Endothelial cell of umbilical vein (primary cell): ENCODE measurements around the gene SORCS2. TPM values are rescaled to one million over a fixed set of nuclear protein-coding genes. Genes with fewer than 3 reads are reported as not detected.

ENCODE experiments used
- BruUV-seq: library from RNA; stranded (reverse); fragments of 400-500 nt; replicated peaks from 2 replicates; lab custom pipeline; 2021; lab: Mats Ljungman, UMichigan
- CTCF ChIA-PET: fragments of 300-600, 350-600 bp; sonication (Branson Sonifier 250); formaldehyde crosslinking; loops from one replicate; lab custom pipeline; 2021; ENCODE audit warnings: antibody characterized with exemption, inconsistent platforms; lab: Charles Lee
- POLR2A ChIA-PET: fragments of 300-600, 350-600 bp; sonication (Branson Sonifier 250); formaldehyde crosslinking; loops from one replicate; lab custom pipeline; 2021; ENCODE audit warnings: antibody characterized with exemption, inconsistent platforms; lab: Charles Lee
- DNase-seq: peaks from one replicate; pipeline ENCODE4 v3.0.0-alpha.2; 2011; ENCODE audit warnings: low read depth, low spot score
- FAIRE-seq: peaks from 2 replicates; lab custom pipeline; 2011; peaks lifted over from hg19 to GRCh38; lab: Jason Lieb, UNC
- H2AFZ ChIP-seq: 2 replicates; pipeline ENCODE4 v1.6.0; 2012; ENCODE audit warnings: low read depth, low read length, control low read depth, inconsistent platforms
- H3K27ac ChIP-seq: 2 replicates; pipeline ENCODE4 v1.5.1; 2011; ENCODE audit warnings: low read depth, mild to moderate bottlenecking, control low read depth, low read length, moderate library complexity; ENCODE audit not compliant: insufficient read depth
- H3K27me3 ChIP-seq, 2 experiments: 2 replicates each; pipeline versions ENCODE4 v1.6.0 to v1.6.1; 2011; ENCODE audit warnings: low read length in 2 of 2, mixed read lengths in 1 of 2; ENCODE audit not compliant: control insufficient read depth in 2 of 2, insufficient read depth in 2 of 2
- H3K36me3 ChIP-seq, 2 experiments: 2 replicates in 1 of 2; 3 replicates in 1 of 2; pipeline ENCODE4 v1.5.1; 2011; ENCODE audit warnings: low read length in 2 of 2, mild to moderate bottlenecking in 1 of 2, moderate library complexity in 1 of 2; ENCODE audit not compliant: control insufficient read depth in 2 of 2, insufficient read depth in 2 of 2; ENCODE audit errors: extremely low read depth in 1 of 2
- H3K4me1 ChIP-seq: 3 replicates; pipeline ENCODE4 v1.5.1; 2011; ENCODE audit warnings: mild to moderate bottlenecking, low read length; ENCODE audit not compliant: control insufficient read depth, insufficient read depth; ENCODE audit errors: extremely low read depth
- H3K4me2 ChIP-seq: 2 replicates; pipeline ENCODE4 v1.6.1; 2011; ENCODE audit warnings: low read length, control low read depth, mixed read lengths; ENCODE audit not compliant: insufficient read depth
- H3K4me3 ChIP-seq, 3 experiments: fragments of 200-600 bp in 1 of 3; sonication (generic), shearing (Covaris generic) in 1 of 3; replicated peaks in 1 of 3; 2 replicates each; pipeline ENCODE4 v1.5.1; 2011 to 2016; ENCODE audit warnings: control low read depth in 3 of 3, low read length in 3 of 3, mild to moderate bottlenecking in 2 of 3, inconsistent platforms in 1 of 3, low read depth in 1 of 3, moderate library complexity in 1 of 3; ENCODE audit not compliant: insufficient read depth in 1 of 3
- H3K79me2 ChIP-seq: 2 replicates; pipeline ENCODE4 v1.6.0; 2012; ENCODE audit warnings: low read length, inconsistent platforms; ENCODE audit not compliant: control insufficient read depth, insufficient read depth
- H3K9ac ChIP-seq: replicated peaks from 2 replicates; pipeline ENCODE3; 2011; ENCODE audit warnings: low read length, control low read depth; ENCODE audit not compliant: insufficient read depth; ENCODE audit errors: extremely low read depth
- H3K9me1 ChIP-seq: replicated peaks from 3 replicates; pipeline ENCODE4 v1.6.0; 2011; ENCODE audit warnings: mild to moderate bottlenecking, low read length; ENCODE audit not compliant: control insufficient read depth, insufficient read depth; ENCODE audit errors: extremely low read depth
- H3K9me3 ChIP-seq: replicated peaks from 2 replicates; pipeline ENCODE4 v1.5.1; 2012; ENCODE audit warnings: low read length, inconsistent platforms; ENCODE audit not compliant: control insufficient read depth, insufficient read depth
- H4K20me1 ChIP-seq: replicated peaks from 2 replicates; pipeline ENCODE3; 2011; ENCODE audit warnings: mild to moderate bottlenecking, low read length; ENCODE audit not compliant: control insufficient read depth, insufficient read depth; ENCODE audit errors: extremely low read depth
- CTCF ChIP-seq, 2 donors: IDR thresholded peaks; 1 replicate in 1 of 2; 2 replicates in 1 of 2; pipeline ENCODE4 v1.5.1; 2011; ENCODE audit warnings: low read length in 2 of 2, mild to moderate bottlenecking in 2 of 2, moderate library complexity in 2 of 2, control low read depth in 1 of 2, inconsistent platforms in 1 of 2, low read depth in 1 of 2; ENCODE audit not compliant: insufficient read depth in 1 of 2; ENCODE audit errors: extremely low read depth in 1 of 2
- EZH2 ChIP-seq: IDR thresholded peaks from 2 replicates; pipeline ENCODE4 v1.6.1; 2012; ENCODE audit warnings: borderline replicate concordance, low read depth, mild to moderate bottlenecking, moderate library complexity, low read length, inconsistent platforms; ENCODE audit not compliant: severe bottlenecking
- FOS ChIP-seq: IDR thresholded peaks from 2 replicates; pipeline ENCODE4 v1.6.1; 2011; ENCODE audit warnings: mild to moderate bottlenecking, low read length, moderate library complexity, borderline replicate concordance; ENCODE audit not compliant: insufficient read depth
- GATA2 ChIP-seq: IDR thresholded peaks from 2 replicates; pipeline ENCODE4 v1.7.0; 2011; ENCODE audit warnings: low read depth, mild to moderate bottlenecking, moderate library complexity, mixed read lengths, low read length; ENCODE audit not compliant: insufficient read length, insufficient read depth
- JUN ChIP-seq: IDR thresholded peaks from 2 replicates; pipeline ENCODE4 v1.6.1; 2011; ENCODE audit warnings: borderline replicate concordance, low read depth; ENCODE audit not compliant: insufficient read length, insufficient read depth
- MAX ChIP-seq: IDR thresholded peaks from 2 replicates; pipeline ENCODE4 v1.6.1; 2011; ENCODE audit not compliant: insufficient read depth, insufficient read length
- MYC ChIP-seq: IDR thresholded peaks from one replicate; pipeline ENCODE4 v1.6.1; 2011; ENCODE audit warnings: mild to moderate bottlenecking, low read depth, low read length
- POLR2A ChIP-seq: IDR thresholded peaks from 2 replicates; pipeline ENCODE4 v1.6.1; 2012; ENCODE audit warnings: low read depth, mild to moderate bottlenecking, control low read depth, low read length
- POLR2AphosphoS5 ChIP-seq: IDR thresholded peaks from 2 replicates; pipeline ENCODE4 v1.6.1; 2012; ENCODE audit warnings: low read depth, mild to moderate bottlenecking, control low read depth, low read length, moderate library complexity; ENCODE audit not compliant: insufficient read depth
- dilution Hi-C: fragments of 300-500 bp; cut with MboI; formaldehyde crosslinking; loops from one replicate; pipeline ENCODE4 v1.15.0; 2019; ENCODE audit warnings: low sequenced_read_pairs; ENCODE audit not compliant: extremely low pct_ligation_motif_present
- intact Hi-C: fragments of 100-400 bp; cut with micrococcal nuclease; formaldehyde crosslinking; loops from one replicate; pipeline ENCODE4 v1.10.0; 2022
- polyA plus RNA-seq, 4 experiments: library from polyadenylated mRNA; depleted of rRNA in 3 of 4; stranded (reverse) in 3 of 4; unstranded in 1 of 4; fragments of >200 nt; gene quantifications; 2 replicates each; pipeline versions ENCODE4 v1.2.1 to v1.2.3, GENCODE V29; 2011 to 2012; ENCODE audit warnings: missing spikeins in 1 of 4
- total RNA-seq: library from RNA; stranded (reverse); gene quantifications from 2 replicates; pipeline ENCODE4 v1.2.3, GENCODE V29; 2021

The SORCS2 gene
- total and polyA plus RNA-seq, 2 donors (not counting 3 experiments of a cell fraction or from before 2014, with no cell fraction given) = not detected

GRCh38 chr4:7241597-7242125, 49.3 kb downstream of the SORCS2 start:
- Histone ChIP-seq H3K36me3 (no peaks in the 10 kb centered on the region), H4K20me1 (no peaks in the 10 kb centered on the region), H3K4me1 (no peaks in the 10 kb centered on the region), H2AFZ (no peak overlapping the region), H3K9me3 (no peaks in the 10 kb centered on the region), H3K9ac (no peak overlapping the region), H3K79me2 (no peaks in the 10 kb centered on the region), H3K4me2 (no peak overlapping the region), H3K9me1 (no peaks in the 10 kb centered on the region), H3K4me3 (no peak overlapping the region), H3K27ac (no peak overlapping the region), H3K27me3 (no peaks in the 10 kb centered on the region)
- POLR2A ChIA-PET = no interaction called here
- TF ChIP-seq POLR2A = no peak
- no peak for TF ChIP-seq POLR2AphosphoS5
- TF ChIP-seq MAX = no peak
- TF ChIP-seq EZH2 = no peak
- TF ChIP-seq JUN = no peak
- TF ChIP-seq CTCF (IDR thresholded peaks at IDR 0.05; ENCODE audit: extremely low read depth in 1 of 2, insufficient read depth in 1 of 2, low read depth in 1 of 2, low read length in 2 of 2) = no peak
- TF ChIP-seq MYC = no peak
- TF ChIP-seq FOS = no peak
- TF ChIP-seq GATA2 = no peak
- intact Hi-C loops (no loop called here), dilution Hi-C loops (no loop called here)
- CTCF ChIA-PET = no interaction called here
- no peak for DNase-seq
- no TSS peak for BruUV-seq
- no peak for FAIRE-seq
